Lower leg skin (tissue), 4 donors: ENCODE results near the gene ERMP1. TPM values are rescaled to one million over a fixed set of nuclear protein-coding genes. Genes with fewer than 3 reads are reported as not detected.

Source experiments
- DNase-seq, 2 donors: peaks; one replicate each; pipeline ENCODE4 v3.0.0-alpha.2; 2019; ENCODE audit warnings: low spot score in 2 of 2
- H3K4me3 ChIP-seq: fragments of 200-600 bp; sonication (generic); 2 replicates; pipeline ENCODE4 v1.5.1; 2017; ENCODE audit warnings: mild to moderate bottlenecking, low read depth; ENCODE audit not compliant: poor library complexity, severe bottlenecking
- POLR2A ChIP-seq, 2 donors: fragments of 450-650 bp; IDR thresholded peaks; one replicate each; pipeline ENCODE4 v1.6.1; 2016 to 2017; ENCODE audit warnings: antibody characterized with exemption in 2 of 2, mild to moderate bottlenecking in 1 of 2, moderate library complexity in 1 of 2
- WGBS, 2 donors: methylation state at CpG; one replicate each; pipeline ENCODE4 v1.1.5; 2018; 5-methylcytosine and 5-hydroxymethylcytosine counted together
- intact Hi-C: fragments of 100-400 bp; cut with DNase I; formaldehyde crosslinking; loops from one replicate; pipeline ENCODE4 v1.15.0; 2023; ENCODE audit warnings: low total_unique reads
- total RNA-seq, 4 donors: library from RNA; depleted of rRNA; stranded (reverse); fragments of >200 nt; gene quantifications; one replicate each; pipeline ENCODE4 v1.1.0, GENCODE V29; 2016
- TF ChIP-seq, protein P1 (sequence below), 3 donors: fragments of 450-650 bp; IDR thresholded peaks; one replicate each; pipeline ENCODE4 v1.5.1; 2016; ENCODE audit warnings: antibody characterized with exemption in 3 of 3, mild to moderate bottlenecking in 3 of 3, moderate library complexity in 2 of 3

Gene ERMP1
- total RNA-seq, 4 donors from 2014 or later, result 16.4 to 24.6 (median 21.7) TPM

DNA sequence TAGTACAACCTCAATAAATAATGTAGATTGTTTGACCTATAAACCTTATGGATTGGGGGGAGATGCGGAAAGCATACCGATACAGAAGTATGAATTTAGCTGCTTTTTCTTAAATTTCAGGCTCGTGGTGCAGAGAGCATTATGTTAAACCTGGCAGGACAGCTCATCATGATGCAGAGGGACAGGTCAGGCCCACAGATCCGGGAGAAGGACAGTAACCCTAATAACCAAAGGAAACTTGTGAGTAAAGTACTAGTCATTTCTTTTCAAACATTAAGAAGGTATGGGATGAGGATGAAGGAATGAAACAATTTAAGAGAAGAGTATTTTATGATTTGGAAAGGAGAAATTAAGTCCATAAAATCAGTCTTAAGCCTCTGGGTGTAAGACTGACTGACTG, 70.5 kb downstream of the ERMP1 start:
- intact Hi-C loops, result no loop called here
- WGBS, 2 donors, result 95 to 97% methylated on average over 4 of the region's 4 CpGs
- H3K4me3 ChIP-seq, result no peak overlapping the region
- DNase-seq, result no peak
- TF ChIP-seq, protein P1, sequence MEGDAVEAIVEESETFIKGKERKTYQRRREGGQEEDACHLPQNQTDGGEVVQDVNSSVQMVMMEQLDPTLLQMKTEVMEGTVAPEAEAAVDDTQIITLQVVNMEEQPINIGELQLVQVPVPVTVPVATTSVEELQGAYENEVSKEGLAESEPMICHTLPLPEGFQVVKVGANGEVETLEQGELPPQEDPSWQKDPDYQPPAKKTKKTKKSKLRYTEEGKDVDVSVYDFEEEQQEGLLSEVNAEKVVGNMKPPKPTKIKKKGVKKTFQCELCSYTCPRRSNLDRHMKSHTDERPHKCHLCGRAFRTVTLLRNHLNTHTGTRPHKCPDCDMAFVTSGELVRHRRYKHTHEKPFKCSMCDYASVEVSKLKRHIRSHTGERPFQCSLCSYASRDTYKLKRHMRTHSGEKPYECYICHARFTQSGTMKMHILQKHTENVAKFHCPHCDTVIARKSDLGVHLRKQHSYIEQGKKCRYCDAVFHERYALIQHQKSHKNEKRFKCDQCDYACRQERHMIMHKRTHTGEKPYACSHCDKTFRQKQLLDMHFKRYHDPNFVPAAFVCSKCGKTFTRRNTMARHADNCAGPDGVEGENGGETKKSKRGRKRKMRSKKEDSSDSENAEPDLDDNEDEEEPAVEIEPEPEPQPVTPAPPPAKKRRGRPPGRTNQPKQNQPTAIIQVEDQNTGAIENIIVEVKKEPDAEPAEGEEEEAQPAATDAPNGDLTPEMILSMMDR (IDR thresholded peaks at IDR 0.05), result no peak
- no peak for TF ChIP-seq POLR2A (IDR thresholded peaks at IDR 0.05)

DNA sequence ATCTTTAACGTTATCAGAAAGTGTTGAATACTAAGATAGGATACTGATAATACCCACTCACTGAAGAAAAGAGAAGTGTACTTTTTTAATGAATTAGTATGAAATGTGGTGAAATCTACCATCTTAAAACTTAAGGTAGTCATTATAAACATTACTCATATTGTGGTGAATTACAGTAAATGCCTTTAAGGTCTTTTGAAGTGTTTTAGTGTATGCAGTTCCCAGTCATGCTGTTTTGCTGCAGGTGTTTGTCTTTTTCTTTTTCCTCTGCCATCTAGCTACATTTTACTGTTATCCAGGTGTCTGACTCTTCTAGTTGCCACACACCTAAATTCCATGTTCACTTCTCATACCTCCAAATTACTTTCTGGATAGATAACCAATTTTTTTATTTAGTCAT, 72.6 kb downstream of the ERMP1 start:
- intact Hi-C loops, result no loop called here
- H3K4me3 ChIP-seq, result no peak overlapping the region
- 86 to 92% methylated on average over 1 of the region's 1 CpG for WGBS, 2 donors
- no peak for DNase-seq
- TF ChIP-seq, protein P1 (IDR thresholded peaks at IDR 0.05), result no peak
- no peak for TF ChIP-seq POLR2A (IDR thresholded peaks at IDR 0.05)

DNA sequence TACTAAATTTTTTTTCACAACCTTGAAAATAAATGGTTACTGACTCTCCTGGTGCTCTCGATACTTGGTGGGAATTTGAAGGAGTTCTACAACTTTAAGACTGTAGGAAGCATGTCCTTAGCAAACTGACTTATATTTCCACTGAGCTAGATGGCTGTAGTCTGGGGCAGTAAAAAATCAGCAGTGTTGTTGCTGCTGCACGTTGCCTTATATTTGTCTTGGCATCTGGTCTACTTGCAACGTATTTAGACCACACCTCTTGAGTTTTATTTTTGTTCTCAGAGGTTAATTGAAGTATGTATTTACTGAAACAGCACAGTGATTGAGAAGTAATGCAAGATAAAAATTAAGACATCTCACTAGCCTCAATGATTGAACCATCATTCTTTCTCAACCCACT, 76.3 kb downstream of the ERMP1 start:
- no peak for DNase-seq
- no peak for TF ChIP-seq POLR2A (IDR thresholded peaks at IDR 0.05)
- TF ChIP-seq, protein P1 (IDR thresholded peaks at IDR 0.05), result no peak
- H3K4me3 ChIP-seq, result no peak overlapping the region
- intact Hi-C loops, result no loop called here
- 80 to 81% methylated on average over 3 of the region's 3 CpGs for WGBS, 2 donors

DNA sequence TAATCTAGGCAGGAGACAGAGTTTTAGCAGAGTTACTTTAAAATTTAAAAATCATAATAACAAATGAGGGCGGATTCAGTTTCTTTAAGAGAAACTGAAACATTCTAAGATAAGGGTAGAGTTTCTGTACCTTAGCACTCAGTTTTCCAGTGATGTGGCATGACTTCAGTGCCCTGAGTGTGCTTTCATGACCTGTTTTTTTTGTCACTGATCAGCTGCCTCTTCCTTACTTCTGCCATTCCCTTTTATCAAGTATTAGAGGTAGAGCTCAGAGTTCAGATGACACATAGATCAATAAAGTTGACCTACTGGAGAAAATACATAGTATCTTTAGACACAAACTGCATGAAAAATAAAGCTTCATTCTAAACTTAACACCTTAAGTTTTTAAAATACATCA, 82.3 kb downstream of the ERMP1 start:
- 93 to 100% methylated on average over 1 of the region's 1 CpG for WGBS, 2 donors
- DNase-seq, result no peak
- intact Hi-C loops, result no loop called here

DNA sequence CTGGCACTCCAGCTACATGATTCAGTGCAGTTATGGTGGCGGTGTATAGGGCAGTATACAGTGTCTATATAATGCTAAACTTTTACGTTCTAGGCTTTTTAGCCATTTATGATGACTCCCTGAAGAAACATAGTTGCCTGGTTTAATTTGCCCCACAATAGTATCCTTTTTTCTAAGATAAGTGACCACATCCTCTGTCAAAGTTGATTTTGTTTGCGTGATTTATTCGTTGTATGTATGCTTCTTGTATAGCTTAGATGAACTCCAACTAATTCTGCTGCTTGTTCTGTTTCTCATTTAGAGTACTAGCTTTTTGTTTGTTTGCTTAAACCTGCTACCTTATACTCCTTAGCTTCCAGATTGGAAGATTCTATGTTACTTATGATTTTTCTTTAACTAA, 83.6 kb downstream of the ERMP1 start:
- WGBS, 2 donors, result 90 to 92% methylated on average over 4 of the region's 4 CpGs
- DNase-seq, result no peak
- TF ChIP-seq POLR2A (IDR thresholded peaks at IDR 0.05), result no peak
- TF ChIP-seq, protein P1 (IDR thresholded peaks at IDR 0.05), result no peak
- H3K4me3 ChIP-seq, result no peak overlapping the region
- intact Hi-C loops, result no loop called here

More for the DNA sequence above, 82.3 kb downstream of the ERMP1 start:
- no peak overlapping the region for H3K4me3 ChIP-seq
- TF ChIP-seq, protein P1 (IDR thresholded peaks at IDR 0.05), result no peak
- no peak for TF ChIP-seq POLR2A (IDR thresholded peaks at IDR 0.05)

DNA sequence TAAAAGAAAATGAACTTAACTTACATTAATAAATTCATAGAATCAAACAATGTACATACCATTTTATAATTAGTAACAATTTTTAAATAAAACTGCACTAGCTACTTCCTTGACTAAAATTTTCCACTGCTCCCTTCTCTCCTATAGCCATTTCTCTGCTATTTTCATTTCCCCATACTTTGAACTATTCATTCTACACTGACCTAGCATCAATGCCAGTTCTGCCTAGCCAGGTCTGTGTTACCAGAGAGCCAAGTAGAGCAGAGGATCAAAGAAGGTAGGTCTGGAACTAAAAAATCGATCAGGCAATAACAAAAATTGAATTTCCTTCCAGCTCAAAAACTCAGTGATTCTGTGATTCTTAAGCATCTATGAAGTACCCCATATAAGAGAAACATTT, 84.5 kb downstream of the ERMP1 start:
- intact Hi-C loops, result no loop called here
- DNase-seq, result no peak
- 93 to 96% methylated on average over 1 of the region's 1 CpG for WGBS, 2 donors
- no peak overlapping the region for H3K4me3 ChIP-seq
- no peak for TF ChIP-seq POLR2A (IDR thresholded peaks at IDR 0.05)
- TF ChIP-seq, protein P1 (IDR thresholded peaks at IDR 0.05), result no peak
